Mesenchymal stem cell (in vitro differentiated cells and primary cell): ENCODE measurements around the gene PTN.

ENCODE experiments used
- DNase-seq: peaks from one replicate; pipeline ENCODE4 v3.0.0-alpha.2; 2013
- H2AFZ ChIP-seq: one replicate; pipeline ENCODE4 v1.6.1; 2013; ENCODE audit warnings: low read depth, mild to moderate bottlenecking, control low read depth, inconsistent platforms, low read length, moderate library complexity
- H2AK5ac ChIP-seq: 2 replicates; pipeline ENCODE4 v1.6.1; 2013; ENCODE audit warnings: low read length, moderate library complexity, mild to moderate bottlenecking, inconsistent platforms; ENCODE audit not compliant: severe bottlenecking
- H2BK120ac ChIP-seq: one replicate; pipeline ENCODE4 v1.6.1; 2013; ENCODE audit warnings: low read depth, mild to moderate bottlenecking, inconsistent platforms, low read length, moderate library complexity
- H2BK12ac ChIP-seq, 2 experiments: one replicate each; pipeline ENCODE4 v1.6.1; 2013; ENCODE audit warnings: inconsistent platforms in 2 of 2, low read length in 2 of 2, mild to moderate bottlenecking in 2 of 2, moderate library complexity in 2 of 2, control low read depth in 1 of 2
- H2BK15ac ChIP-seq: one replicate; pipeline ENCODE4 v1.6.1; 2013; ENCODE audit warnings: mild to moderate bottlenecking, low read depth, inconsistent platforms; ENCODE audit not compliant: poor library complexity, severe bottlenecking
- H2BK5ac ChIP-seq: 2 replicates; pipeline ENCODE4 v1.6.1; 2013; ENCODE audit warnings: low read depth, mild to moderate bottlenecking, low read length, control low read depth, inconsistent platforms; ENCODE audit not compliant: poor library complexity, severe bottlenecking
- H3K14ac ChIP-seq, 2 experiments: one replicate each; pipeline ENCODE4 v1.6.1; 2013; ENCODE audit warnings: inconsistent platforms in 2 of 2, low read length in 2 of 2, control low read depth in 1 of 2, mild to moderate bottlenecking in 1 of 2, moderate library complexity in 1 of 2
- H3K18ac ChIP-seq, 2 experiments: one replicate each; pipeline ENCODE4 v1.6.1; 2013; ENCODE audit warnings: inconsistent platforms in 2 of 2, low read length in 2 of 2, control low read depth in 1 of 2, low read depth in 1 of 2, mild to moderate bottlenecking in 1 of 2
- H3K23ac ChIP-seq, 2 experiments: one replicate each; pipeline ENCODE4 v1.6.1; 2013; ENCODE audit warnings: inconsistent platforms in 2 of 2, low read length in 2 of 2, mild to moderate bottlenecking in 2 of 2, moderate library complexity in 2 of 2, control low read depth in 1 of 2
- H3K27ac ChIP-seq: 2 replicates; pipeline ENCODE4 v1.5.1; 2013; ENCODE audit warnings: mild to moderate bottlenecking, moderate library complexity, low read length, control low read depth, inconsistent platforms; ENCODE audit not compliant: poor library complexity, severe bottlenecking
- H3K27me3 ChIP-seq, 2 experiments: 2 replicates each; pipeline versions ENCODE4 v1.6.1 to v1.7.0; 2013; ENCODE audit warnings: low read length in 2 of 2, mild to moderate bottlenecking in 2 of 2, moderate library complexity in 2 of 2, control low read depth in 1 of 2, inconsistent platforms in 1 of 2; ENCODE audit not compliant: control insufficient read depth in 1 of 2, insufficient read depth in 1 of 2
- H3K36me3 ChIP-seq, 2 experiments: 2 replicates each; pipeline versions ENCODE4 v1.6.1 to v1.7.0; 2013; ENCODE audit warnings: low read length in 2 of 2, control low read depth in 1 of 2, inconsistent platforms in 1 of 2, low read depth in 1 of 2, mild to moderate bottlenecking in 1 of 2; ENCODE audit not compliant: insufficient read depth in 2 of 2, control insufficient read depth in 1 of 2
- H3K4ac ChIP-seq, 2 experiments: one replicate each; pipeline ENCODE4 v1.6.1; 2013; ENCODE audit warnings: inconsistent platforms in 2 of 2, low read length in 2 of 2, mild to moderate bottlenecking in 2 of 2, moderate library complexity in 2 of 2, control low read depth in 1 of 2, low read depth in 1 of 2
- H3K4me1 ChIP-seq: 2 replicates; pipeline ENCODE4 v1.6.1; 2013; ENCODE audit warnings: low read depth, low read length, control low read depth; ENCODE audit not compliant: control insufficient read depth, insufficient read depth
- H3K4me2 ChIP-seq: 2 replicates; pipeline ENCODE4 v1.6.1; 2013; ENCODE audit warnings: low read length, mild to moderate bottlenecking, inconsistent platforms; ENCODE audit not compliant: poor library complexity, severe bottlenecking
- H3K4me3 ChIP-seq, 2 experiments: 2 replicates each; pipeline versions ENCODE4 v1.5.1 to v1.7.0; 2013; ENCODE audit warnings: low read length in 2 of 2, mild to moderate bottlenecking in 2 of 2, control low read depth in 1 of 2, low read depth in 1 of 2; ENCODE audit not compliant: insufficient read depth in 1 of 2
- H3K79me1 ChIP-seq: replicated peaks from 2 replicates; pipeline ENCODE4 v1.6.1; 2013; ENCODE audit warnings: mild to moderate bottlenecking, control low read depth, low read length, inconsistent platforms; ENCODE audit not compliant: poor library complexity, severe bottlenecking
- H3K9ac ChIP-seq: 2 replicates; pipeline ENCODE4 v1.7.0; 2013; ENCODE audit warnings: mild to moderate bottlenecking, low read length, moderate library complexity
- H3K9me3 ChIP-seq: 2 replicates; pipeline ENCODE4 v1.7.0; 2013; ENCODE audit warnings: mild to moderate bottlenecking, low read length; ENCODE audit not compliant: control insufficient read depth
- H4K8ac ChIP-seq: one replicate; pipeline ENCODE4 v1.6.1; 2013; ENCODE audit warnings: inconsistent platforms, mild to moderate bottlenecking, low read length, moderate library complexity
- H4K91ac ChIP-seq: one replicate; pipeline ENCODE4 v1.6.1; 2013; ENCODE audit warnings: mild to moderate bottlenecking, low read length, inconsistent platforms
- WGBS: methylation state at CpG from one replicate; pipeline ENCODE4 v1.1.7; 2013; ENCODE audit warnings: mixed read lengths; 5-methylcytosine and 5-hydroxymethylcytosine counted together

The PTN gene

DNA sequence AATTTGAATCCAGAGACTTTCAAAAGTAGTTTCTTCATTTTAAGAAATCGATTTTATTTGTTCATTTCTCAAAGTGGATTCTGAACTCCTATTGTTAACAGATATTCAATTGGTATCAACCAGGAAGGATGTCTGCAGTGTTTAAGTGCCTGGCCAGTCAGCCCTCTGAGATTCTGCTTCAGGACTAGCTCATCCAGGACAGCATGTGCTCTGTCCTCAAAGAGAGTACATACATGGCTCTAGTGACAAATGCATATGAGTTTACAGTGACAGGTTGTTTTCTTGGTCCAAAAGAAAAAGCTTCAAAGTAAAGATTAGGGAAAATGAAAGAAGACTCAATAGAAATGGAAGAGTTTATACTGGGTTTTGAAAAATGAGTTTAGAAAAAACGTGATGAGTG lies 8.4 kb upstream of the PTN start:
- H3K27ac ChIP-seq: no peak overlapping the region
- no peak overlapping the region for H4K8ac ChIP-seq
- H3K14ac ChIP-seq: no peak overlapping the region
- H3K4me1 ChIP-seq: no peaks in the 10 kb centered on the region
- H3K27me3 ChIP-seq: no peaks in the 10 kb centered on the region
- H2BK5ac ChIP-seq: no peak overlapping the region
- H3K23ac ChIP-seq: no peak overlapping the region
- H2AFZ ChIP-seq: no peak overlapping the region
- no peak overlapping the region for H2BK120ac ChIP-seq
- H2AK5ac ChIP-seq: no peak overlapping the region
- no peak overlapping the region for H3K4me2 ChIP-seq
- H3K79me1 ChIP-seq: no peaks in the 10 kb centered on the region
- no peak for DNase-seq
- no peak overlapping the region for H2BK15ac ChIP-seq
- 81% methylated on average over 2 of the region's 2 CpGs for WGBS
- no peak overlapping the region for H4K91ac ChIP-seq
- H3K4me3 ChIP-seq: no peak overlapping the region
- no peaks in the 10 kb centered on the region for H3K36me3 ChIP-seq
- H3K18ac ChIP-seq: no peak overlapping the region
- no peaks in the 10 kb centered on the region for H3K9me3 ChIP-seq
- no peak overlapping the region for H3K4ac ChIP-seq
- H2BK12ac ChIP-seq: no peak overlapping the region
- H3K9ac ChIP-seq: no peak overlapping the region

DNA sequence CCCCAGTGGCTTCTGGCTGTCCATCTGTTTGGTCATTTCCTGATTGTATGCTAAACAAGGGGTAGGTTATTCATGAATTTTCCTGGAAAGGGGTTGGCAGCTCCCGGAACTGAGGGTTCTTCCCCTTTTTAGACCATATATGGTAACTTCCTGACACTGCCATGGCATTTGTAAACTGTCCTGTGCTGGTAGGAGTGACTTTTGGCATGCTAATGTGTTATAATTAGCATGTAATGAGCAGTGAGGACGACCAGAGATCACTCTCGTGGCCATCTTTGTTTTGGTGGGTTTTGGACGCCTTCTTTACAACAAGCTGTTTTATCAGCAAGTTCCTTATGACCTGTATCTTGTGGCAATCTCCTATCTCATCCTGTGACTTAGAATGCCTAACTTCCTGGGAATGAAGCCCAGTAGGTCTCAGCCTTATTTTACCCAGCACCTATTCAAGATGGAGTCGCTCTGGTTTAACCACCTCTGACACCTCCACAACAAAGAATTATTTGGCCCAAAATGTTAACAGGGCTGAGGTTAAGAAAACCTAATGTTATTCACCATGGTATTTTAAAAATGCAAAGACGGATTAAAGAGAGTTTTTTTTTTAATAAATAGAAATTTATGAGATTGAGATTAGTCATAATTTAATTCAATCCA lies 2.4 kb upstream of the PTN start:
- Histone ChIP-seq H2AFZ (no peak overlapping the region), H3K9me3 (no peaks in the 10 kb centered on the region), H3K9ac (no peak overlapping the region), H4K91ac (no peak overlapping the region), H2BK12ac (no peak overlapping the region), H3K4ac (no peak overlapping the region), H2BK120ac (no peak overlapping the region), H3K14ac (no peak overlapping the region), H3K27ac (no peak overlapping the region), H3K4me1 (peaks cover 4% of the 10 kb centered on the region), H3K18ac (no peak overlapping the region), H3K27me3 (peaks cover 0 to 10% of the 10 kb centered on the region in 2 experiments), H2AK5ac (no peak overlapping the region), H2BK5ac (no peak overlapping the region), H3K4me2 (no peak overlapping the region), H3K79me1 (no peaks in the 10 kb centered on the region), H3K36me3 (no peaks in the 10 kb centered on the region), H4K8ac (no peak overlapping the region), H3K4me3 (no peak overlapping the region), H2BK15ac (no peak overlapping the region), H3K23ac (no peak overlapping the region)
- WGBS: 92% methylated on average over 5 of the region's 6 CpGs
- no peak for DNase-seq

DNA sequence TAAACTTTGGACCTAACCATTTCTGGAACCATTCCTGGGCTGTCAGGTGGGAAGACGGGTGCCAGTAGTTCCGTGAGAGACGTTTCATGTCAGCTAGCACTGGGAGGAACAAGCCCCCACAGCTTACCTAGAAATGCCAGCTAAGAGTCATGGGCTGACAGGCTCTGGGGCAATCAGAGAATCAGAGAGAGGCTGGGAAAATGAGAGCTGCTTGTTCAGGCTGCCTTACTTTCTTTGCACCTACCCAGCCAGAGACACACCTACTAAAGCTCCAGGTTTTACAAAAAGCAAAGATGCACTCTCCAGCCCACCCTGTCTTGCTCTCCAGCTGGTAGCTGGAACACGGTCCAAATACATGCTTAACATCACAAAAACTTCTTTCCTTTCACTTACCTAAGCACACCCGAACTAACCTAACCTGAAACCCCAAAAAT lies 688 bp downstream of the PTN start:
- no peak overlapping the region for H2BK120ac ChIP-seq
- no peak overlapping the region for H2BK5ac ChIP-seq
- peaks cover 4% of the 10 kb centered on the region for H3K4me1 ChIP-seq
- H3K79me1 ChIP-seq: no peaks in the 10 kb centered on the region
- no peak overlapping the region for H2BK12ac ChIP-seq
- no peak overlapping the region for H2AK5ac ChIP-seq
- no peak overlapping the region for H3K23ac ChIP-seq
- no peak overlapping the region for H3K27ac ChIP-seq
- H2BK15ac ChIP-seq: no peak overlapping the region
- peak overlapping the region in 1 of 2 experiments; percentile 83 for H3K4me3 ChIP-seq
- no peak overlapping the region for H2AFZ ChIP-seq
- no peak overlapping the region for H3K18ac ChIP-seq
- peak overlapping the region; percentile 94 for H3K4me2 ChIP-seq
- peaks cover 0 to 10% of the 10 kb centered on the region in 2 experiments for H3K27me3 ChIP-seq
- H3K36me3 ChIP-seq: no peaks in the 10 kb centered on the region
- H3K9ac ChIP-seq: peak overlapping the region; percentile 73
- 26% methylated on average over 5 of the region's 5 CpGs for WGBS
- peak; percentile 5 for DNase-seq
- no peak overlapping the region for H4K91ac ChIP-seq
- no peak overlapping the region for H3K14ac ChIP-seq
- no peak overlapping the region for H4K8ac ChIP-seq
- H3K4ac ChIP-seq: no peak overlapping the region
- no peaks in the 10 kb centered on the region for H3K9me3 ChIP-seq

DNA sequence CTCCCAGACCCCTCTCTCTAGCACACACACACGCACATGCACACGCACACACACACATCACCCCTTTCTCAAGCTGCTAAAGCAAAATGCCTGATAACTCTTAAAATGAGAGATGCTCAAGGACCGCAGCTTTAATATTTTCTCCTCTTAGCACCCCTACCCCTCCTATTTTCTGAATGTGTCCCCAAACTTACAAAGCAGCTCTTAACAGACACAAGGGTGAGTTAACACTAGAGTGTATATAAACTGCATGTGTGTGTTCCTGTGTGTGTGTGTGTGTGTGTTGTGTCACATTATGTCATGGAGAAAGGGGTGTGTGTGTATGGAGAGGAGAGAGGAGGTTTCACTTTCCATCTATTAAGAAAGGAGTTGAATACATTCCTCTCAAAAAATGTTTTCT lies 1.3 kb downstream of the PTN start:
- no peak overlapping the region for H3K27ac ChIP-seq
- no peak overlapping the region for H2BK120ac ChIP-seq
- H3K18ac ChIP-seq: no peak overlapping the region
- no peak overlapping the region for H3K23ac ChIP-seq
- H3K4me1 ChIP-seq: peaks cover 4% of the 10 kb centered on the region
- no peak overlapping the region for H3K4me3 ChIP-seq
- H3K79me1 ChIP-seq: no peaks in the 10 kb centered on the region
- DNase-seq: peak; percentile 43
- no peak overlapping the region for H2AFZ ChIP-seq
- no peak overlapping the region for H3K14ac ChIP-seq
- no peak overlapping the region for H2BK15ac ChIP-seq
- H3K4me2 ChIP-seq: no peak overlapping the region
- no peak overlapping the region for H3K9ac ChIP-seq
- H3K9me3 ChIP-seq: no peaks in the 10 kb centered on the region
- peaks cover 0 to 10% of the 10 kb centered on the region in 2 experiments for H3K27me3 ChIP-seq
- 71% methylated on average over 3 of the region's 3 CpGs for WGBS
- H4K91ac ChIP-seq: no peak overlapping the region
- H3K36me3 ChIP-seq: no peaks in the 10 kb centered on the region
- no peak overlapping the region for H2BK12ac ChIP-seq
- no peak overlapping the region for H2BK5ac ChIP-seq
- H4K8ac ChIP-seq: no peak overlapping the region
- H2AK5ac ChIP-seq: no peak overlapping the region
- no peak overlapping the region for H3K4ac ChIP-seq
